Stimulated activated CD4-positive, alpha-beta T cell treated with anti-CD3 and anti-CD28 coated beads, Interleukin-2, amount 100 ng/mL, for 4 hours (primary cell): ENCODE results near the gene ST6GALNAC1.

Experiments used
- DNase-seq: peaks from one replicate; pipeline ENCODE4 v3.0.0-alpha.2; 2020; ENCODE audit warnings: low read depth

Gene ST6GALNAC1, protein sequence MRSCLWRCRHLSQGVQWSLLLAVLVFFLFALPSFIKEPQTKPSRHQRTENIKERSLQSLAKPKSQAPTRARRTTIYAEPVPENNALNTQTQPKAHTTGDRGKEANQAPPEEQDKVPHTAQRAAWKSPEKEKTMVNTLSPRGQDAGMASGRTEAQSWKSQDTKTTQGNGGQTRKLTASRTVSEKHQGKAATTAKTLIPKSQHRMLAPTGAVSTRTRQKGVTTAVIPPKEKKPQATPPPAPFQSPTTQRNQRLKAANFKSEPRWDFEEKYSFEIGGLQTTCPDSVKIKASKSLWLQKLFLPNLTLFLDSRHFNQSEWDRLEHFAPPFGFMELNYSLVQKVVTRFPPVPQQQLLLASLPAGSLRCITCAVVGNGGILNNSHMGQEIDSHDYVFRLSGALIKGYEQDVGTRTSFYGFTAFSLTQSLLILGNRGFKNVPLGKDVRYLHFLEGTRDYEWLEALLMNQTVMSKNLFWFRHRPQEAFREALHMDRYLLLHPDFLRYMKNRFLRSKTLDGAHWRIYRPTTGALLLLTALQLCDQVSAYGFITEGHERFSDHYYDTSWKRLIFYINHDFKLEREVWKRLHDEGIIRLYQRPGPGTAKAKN

DNA sequence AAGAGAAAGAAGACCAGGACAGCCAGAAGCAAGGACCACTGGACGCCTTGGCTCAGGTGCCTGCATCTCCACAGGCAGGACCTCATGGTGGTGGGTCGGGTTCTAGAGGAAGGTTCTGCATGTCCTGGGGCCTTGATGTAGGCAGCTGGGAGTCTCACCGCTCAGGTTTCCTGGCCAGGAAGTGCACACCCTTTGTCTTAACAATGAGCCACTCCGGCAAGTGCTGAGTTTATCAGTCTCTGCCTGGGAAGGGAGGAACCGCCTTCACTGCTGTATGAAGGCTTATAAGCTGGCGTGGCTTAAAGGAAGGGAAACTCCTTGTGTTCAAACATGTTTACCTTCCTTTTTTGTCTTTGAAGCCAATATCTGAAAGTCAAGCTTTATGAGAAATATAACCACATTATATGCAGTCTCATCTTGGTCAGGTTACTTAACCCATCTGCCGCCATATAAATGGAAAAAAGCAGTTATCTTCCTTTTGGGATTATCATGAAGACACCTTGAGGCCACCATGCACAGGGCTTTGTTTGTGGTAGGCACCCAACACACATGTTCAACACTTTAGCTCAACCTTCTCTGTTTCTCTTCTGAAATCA is at the start of gene ST6GALNAC1:
ST6GALNAC1 (minus strand) TSS at position 205 of the 596 bp plus-strand sequence; CDS start at position 86, 119 bp downstream.
- peak; percentile 10 for DNase-seq

DNA sequence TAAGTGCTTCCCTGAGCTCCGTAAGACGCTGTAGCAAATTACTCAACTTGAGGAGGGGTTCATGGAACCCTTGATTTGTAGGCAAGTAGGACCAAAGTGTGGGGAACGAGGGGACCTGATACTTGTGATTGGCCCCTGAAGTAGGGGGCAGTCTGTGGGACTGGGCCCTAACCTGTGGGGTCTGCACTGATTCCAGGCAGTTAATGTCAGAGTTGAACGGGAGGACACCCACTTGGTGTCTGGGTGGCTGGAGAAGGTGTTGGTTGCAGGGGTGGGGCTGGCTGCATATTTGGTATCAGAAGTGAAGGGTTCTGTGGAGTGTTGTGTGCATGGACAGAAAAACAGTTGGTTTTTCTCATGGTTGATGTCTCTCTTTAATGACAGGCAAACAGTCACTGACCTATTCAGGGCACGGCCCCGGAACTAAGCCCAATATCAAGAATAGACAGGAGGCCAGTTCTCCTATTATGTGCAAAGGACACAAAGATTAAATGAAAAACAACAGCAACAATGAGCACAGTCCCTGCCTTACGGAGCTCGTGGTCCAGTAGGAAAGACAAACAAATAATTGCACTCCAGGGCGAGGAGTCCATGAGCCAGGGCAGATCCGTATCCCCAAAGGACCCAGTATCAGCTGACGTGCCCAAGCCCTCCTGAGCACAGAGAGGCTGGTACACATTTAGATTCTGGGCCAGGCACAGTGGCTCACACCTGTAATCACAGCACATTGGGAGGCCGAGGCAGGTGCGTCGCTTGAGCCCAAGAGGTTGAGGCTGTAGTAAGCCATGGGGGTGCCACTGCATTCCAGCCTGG is 48.0 kb upstream of the ST6GALNAC1 start:
- DNase-seq = no peak

DNA sequence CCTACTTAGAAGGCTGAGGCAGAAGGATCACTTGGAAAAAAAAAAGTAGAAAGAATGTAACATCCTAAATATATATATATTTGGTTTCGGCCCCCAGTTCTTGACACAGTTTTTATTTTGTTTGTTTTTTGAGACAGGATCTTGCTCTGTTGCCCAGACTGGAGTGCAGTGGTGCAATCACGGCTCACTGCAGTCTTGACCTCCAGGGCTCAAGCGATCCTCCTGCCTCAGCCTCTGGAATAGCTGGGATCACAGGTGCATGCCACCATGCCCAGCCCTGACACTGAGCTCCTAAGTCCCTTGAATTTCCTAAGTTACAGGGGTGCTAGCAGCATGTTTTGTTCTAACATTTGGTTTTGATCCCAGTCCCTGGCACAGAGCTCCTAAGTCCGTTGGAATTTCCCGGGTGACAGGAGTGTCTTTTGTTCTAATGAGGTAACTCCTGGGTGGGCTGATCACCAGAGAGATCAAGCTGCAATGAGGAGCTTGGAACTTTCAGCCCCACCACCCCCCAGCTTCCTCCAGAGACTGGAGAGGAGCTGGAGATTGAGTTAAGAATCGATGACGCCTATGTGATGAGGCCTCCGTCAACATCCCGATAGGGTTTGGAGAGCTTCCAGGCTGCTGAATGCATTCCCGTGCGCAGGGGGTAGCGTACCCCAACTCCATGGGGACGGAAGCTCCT is 47.2 kb upstream of the ST6GALNAC1 start:
- no peak for DNase-seq

DNA sequence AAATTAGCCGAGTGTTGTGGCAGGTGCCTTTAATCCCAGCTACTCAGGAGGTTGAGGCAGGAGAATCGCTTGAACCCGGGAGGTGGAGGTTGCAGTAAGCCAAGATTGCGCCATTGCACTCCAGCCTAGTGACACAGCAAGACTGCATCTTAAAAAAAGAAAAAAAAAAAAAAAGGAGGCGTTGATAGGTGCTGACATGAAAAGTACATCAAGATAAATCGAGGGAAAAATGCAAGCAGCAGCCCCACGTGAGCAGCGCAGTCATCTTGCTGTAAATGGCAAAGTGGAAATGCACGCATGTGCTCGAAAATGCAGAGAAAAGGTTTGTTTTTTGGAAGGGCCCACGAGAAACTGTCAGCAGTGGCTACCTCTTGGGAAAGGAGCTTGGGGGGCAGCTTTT is 46.3 kb upstream of the ST6GALNAC1 start:
- DNase-seq = no peak

DNA sequence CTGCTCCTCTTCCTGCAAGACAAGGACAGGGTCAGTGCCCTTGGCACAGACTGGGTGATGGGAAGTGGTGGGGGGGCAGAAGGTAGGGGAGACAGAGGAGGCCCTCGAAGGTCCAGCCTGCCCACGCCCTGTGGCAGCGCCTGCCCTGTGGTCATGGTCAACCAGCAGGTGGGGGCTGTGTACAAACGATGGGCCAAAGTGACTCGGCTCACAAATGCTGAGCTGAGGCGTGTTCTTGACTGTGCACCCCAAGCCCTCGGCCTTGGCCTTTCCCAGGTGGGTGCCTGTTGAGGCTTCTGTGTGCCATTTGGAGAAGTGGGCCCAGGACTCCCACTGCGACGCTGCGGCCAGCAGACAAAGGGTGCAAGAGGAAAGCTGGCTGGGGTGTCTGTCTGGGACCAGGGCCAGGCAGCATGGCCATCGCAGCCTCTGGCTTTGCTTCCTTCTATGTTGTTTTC is 44.6 kb upstream of the ST6GALNAC1 start:
- DNase-seq = no peak

DNA sequence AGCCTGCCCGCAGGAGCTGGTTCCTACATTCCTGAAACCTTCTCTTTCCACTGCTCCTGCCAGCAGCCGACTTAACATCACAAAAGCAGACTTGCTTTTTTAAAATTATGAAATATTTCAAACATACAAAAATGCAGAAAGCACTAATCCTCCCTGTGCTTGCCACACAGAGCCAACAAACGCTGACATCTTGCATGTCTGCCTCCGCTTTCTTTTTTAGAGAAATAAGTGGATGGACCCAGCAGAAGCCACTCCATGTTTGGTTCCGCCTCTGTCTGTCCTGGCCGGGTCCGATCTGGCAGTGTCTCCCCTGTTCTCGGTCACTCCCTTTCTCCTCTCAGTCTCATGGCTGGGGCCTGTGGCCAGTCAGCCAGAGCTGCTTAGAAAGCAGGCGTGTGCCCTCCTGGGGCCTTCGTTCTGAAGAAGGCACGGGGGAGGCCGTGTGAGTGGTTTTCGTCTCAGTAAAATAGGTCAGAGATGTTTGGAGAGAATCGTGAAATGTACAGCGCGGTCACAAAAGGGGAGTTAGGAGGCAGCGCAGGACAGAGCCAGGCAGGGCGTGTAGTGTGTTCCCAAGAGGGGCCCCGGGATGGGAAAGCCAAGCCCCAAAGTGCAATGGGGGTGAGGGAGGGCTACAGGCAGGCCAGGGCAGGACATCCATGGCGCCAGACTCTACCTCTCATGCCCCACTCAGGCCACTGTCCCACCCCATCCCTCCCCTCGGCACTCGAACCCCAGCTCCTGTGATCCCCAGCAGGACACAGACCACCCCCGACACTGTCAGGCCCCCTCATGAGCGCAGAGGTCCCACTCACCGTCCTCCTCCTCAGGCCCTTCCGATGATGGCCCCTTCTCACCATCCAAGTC is 44.0 kb upstream of the ST6GALNAC1 start:
- DNase-seq = no peak

DNA sequence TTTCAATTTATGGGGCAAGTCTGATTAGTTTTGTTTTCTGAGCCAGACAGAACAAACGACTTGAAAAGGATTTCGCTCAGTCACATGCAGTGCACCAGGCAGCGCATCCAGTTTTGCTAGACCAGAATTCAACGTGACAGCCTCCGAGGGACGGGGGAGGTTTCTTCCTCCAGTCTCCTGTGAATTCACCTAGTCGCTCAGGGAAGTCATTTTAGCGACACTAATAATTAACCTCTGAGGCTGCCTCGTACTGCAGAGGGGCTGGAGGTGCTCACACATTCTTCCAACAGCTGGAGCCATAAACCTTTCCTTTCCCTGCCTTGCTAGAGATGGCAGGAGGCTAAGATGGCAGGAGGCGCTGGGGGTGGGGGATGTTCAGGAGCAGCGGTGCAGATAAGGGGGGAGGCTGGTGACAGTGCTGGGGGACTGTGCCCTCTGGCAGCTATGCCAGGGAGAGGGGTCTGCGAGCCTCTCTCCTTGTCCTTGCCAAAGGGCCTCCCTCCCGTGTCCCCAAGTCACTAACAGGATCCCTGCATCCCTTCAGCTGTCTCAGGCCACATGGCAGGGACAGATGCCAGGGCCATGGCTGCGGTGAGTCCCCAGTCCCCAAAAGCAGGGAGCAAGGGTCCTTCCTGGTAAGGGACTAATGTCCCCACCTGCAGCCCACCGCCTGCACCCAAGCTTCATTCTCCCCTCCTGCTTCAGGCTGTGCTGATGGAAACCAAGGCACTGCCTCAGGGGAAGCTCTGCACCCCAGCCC is 43.2 kb upstream of the ST6GALNAC1 start:
- DNase-seq = no peak

DNA sequence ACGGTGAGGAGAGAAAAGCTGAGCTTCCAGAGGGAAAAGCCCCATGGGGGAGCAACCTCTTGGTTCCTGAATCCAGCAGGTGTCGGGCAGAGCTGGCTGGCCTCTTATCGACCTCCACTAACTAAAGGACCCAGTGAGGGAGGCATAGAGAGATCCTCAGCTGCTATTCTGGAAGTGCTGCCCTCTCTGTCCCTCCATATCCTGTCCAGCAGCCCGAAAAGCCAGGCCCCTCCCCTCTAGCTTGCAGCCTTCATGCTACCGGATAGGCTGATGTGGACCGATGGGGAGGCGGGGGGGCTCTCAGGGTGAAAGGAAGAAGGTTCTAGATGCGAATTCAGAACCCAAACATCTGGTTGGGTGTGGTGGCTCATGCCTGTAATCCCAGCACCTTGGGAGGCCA is 42.3 kb upstream of the ST6GALNAC1 start:
- no peak for DNase-seq

DNA sequence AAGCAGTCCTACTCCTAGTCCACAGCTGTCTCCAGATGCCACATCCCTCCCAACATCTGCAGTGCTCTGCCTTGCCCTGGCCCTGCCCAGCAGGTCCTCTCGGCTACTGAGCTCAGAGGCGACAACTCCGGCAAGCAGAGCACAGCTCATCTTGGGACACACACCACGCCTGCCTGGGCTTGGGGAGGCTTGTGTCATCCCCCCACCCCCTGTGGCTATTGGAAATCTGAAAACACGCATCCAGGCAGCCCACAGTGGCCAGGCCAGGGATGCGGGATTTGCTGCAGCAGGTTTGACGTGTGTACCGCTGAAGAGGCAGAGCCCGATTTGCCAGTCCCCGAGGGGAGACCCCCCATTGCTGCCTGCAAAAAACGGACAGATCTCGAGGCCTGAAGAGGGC is 41.8 kb upstream of the ST6GALNAC1 start:
- no peak for DNase-seq

DNA sequence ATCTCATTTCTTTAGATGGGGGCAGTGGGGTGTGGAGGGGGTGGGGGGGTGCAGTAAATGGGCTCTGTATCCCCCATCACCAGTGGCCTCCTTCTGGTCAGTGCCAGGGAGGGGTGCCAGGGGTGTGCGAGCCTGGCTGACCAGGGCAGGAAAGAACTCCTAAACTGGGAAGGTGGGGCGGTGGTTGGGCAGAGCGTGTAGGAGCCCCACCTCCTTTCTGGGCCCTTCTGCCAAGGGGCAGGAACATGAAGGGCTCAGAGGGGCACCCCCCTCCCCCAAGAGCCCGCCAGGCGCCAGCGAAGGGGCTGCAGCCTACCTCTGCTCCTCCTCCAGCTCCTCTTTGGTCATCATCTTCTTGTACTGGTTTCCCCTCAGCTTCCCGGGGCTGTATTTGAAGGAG is 41.2 kb upstream of the ST6GALNAC1 start:
- DNase-seq = no peak

DNA sequence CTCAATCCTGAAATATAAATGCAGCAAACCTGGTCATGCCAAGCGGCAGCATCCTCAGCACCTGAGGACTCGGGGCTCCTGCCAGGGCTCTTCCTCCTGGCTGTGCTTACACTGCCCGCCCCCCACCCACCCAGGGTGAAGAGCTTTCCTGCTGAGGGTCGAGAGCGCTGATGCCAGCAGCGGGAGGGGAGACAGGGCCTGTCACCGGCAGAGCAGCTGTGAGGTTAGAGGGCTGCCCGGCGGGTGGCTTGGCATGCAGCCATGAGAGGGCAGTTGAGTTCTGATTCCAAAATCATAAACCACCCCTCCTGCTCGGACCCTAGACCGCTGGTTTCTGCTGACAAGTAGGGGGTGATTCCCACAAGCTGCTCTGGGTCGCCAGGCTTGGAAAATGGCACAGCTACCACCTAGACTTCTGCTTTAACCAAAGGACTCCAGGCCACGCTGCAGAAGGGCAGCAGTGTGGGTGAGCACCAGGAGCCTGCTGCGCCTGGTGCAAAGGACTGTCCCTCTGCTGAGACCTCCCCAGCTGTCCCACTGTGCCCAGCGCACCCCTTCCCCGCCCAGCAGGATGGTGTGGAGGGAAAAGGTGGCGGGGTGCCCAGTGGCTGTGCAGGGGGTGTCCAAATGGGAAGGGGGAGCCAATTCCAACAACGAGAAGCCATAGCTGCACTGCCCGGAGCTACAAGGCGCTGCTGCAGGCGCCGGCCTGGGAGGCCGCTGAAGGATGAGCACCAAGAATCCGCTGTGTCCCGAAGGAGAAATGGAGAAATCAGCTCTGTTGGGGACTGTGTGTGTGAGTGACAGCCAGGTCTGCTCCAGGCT is 40.6 kb upstream of the ST6GALNAC1 start:
- DNase-seq = no peak

DNA sequence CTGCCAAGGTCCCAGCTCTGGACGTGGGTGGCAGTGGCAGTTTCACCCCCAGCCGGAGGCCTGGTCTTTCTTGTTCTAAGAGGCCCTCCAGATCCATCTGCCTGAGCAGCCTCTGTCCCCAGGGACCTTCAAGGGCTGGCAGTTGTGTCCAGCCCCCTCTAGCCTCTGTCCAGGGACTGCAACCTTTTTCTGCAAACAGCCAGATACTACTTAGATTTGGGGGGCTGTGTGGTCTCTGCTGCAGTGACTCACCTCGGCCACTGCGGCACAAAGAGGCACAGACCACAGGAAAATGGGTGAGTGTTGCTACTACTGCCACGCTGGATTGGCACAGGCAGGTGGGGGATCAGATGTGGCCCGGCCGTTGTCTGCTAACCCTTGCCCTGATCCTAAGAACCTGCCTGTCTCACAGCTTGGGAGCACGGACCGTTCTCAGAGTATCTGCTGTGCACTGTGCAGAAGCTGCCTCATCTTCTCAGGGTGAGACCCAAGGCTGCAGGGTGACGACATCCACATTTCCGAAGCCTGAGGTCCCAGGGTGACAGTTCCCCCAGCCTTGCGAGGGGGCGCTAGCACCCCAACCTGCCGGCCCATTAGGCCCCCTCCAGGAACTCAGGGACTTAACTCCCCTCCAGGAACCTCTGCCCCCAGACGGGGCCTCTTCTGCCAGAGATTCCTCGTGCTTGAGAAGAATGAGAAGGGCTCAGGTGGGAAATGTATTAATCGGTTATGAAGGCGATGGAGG is 39.6 kb upstream of the ST6GALNAC1 start:
- DNase-seq = no peak

DNA sequence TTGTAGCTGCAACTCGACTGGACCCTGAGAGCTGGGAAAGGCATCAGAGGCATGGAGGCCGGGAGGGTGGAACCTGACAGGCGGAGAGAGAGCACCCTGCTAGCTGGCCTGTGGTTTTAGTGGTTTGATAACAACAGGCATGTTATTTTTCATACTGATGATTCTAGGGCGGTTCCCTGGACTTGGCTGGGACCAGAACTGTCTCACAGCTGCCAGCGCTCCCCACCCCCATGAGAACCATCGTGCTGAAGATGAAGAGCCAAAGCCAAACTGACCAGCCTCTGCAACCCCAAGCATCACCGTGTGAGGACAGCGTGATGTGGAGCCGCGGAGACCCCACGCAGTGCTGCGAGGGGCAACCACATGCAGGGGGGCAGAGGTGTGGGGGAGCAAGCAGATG is 38.7 kb upstream of the ST6GALNAC1 start:
- no peak for DNase-seq

DNA sequence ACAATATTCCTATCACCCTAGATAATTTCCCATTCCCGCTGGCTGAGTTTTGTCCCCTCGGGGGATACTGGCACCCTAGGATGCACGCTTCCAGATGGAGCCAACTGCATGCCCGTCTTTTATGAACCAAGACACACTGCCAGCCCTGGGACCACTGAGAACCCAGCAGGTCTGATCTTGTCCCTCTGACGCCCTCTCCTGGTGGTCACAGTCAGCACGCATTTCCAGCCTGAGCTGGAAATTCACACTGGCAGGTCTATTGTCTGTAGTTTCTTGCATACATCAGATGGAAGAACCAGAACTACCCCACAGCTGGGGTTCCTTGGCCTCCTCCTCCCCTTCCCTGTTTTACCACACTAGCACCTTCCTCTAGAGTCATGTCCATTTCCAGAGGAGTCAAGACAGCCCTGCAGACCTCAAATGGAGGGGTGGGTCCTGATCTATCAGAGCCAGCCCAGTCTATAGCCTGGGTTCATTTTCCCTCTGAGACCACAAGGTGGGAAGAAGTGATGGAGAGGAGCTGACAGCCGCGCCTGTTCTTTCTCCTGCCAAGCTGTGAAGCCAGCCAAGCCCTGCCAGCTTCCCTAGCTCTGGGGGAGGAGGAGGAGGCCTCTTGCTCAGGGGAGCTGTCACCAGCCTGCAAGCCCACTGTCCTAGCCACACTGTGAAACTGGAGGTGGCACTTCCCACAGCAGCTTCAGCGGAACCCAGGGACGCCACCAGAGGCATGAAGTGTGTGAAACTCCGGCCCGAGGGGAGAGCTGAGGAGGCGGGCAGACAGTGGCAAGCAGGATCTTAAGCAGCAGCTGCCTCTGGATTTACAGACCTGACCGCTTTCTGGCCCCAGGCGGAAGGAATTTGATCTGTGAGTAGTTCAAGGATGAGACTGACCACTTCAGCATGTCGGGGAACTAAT is 37.9 kb upstream of the ST6GALNAC1 start:
- peak; percentile 48 for DNase-seq

DNA sequence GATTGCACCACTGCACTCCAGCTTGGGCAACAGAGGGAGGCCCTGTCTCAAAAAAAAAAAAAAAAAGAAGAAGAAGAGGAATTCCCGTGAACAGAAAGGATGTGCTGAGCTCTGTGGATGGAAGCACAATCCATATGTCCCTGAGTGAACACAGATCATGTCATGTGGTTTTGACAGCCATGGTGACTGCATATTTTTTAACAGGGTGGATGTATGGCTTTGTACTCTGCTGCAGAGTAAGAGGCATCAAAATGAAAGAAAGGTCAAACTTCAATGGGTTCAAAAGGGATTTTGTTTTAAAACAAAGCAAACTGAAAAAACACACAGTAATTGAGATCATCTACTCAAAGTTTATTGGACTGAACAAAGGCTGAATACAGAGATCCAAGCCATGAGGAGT is 35.7 kb upstream of the ST6GALNAC1 start:
- DNase-seq = no peak

DNA sequence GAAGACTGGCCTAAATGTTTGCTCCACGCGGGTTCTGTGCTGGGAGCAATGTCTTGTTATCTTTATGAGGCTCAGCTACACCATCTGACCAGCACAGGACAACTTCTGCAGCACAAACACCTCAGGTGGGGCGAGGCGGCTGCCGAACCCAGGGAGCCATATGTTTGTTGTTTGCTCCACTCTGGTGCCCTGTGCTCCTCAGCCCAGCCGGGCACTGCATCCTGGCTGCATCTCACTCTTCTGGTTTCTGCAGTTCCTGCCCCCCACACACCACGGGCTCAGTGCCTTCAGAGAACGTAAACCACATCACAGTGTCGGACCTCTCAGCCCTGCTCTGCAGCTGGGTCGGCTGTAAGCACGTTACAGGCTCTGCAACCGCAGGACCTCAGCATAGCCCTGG is 34.8 kb upstream of the ST6GALNAC1 start:
- DNase-seq = no peak

DNA sequence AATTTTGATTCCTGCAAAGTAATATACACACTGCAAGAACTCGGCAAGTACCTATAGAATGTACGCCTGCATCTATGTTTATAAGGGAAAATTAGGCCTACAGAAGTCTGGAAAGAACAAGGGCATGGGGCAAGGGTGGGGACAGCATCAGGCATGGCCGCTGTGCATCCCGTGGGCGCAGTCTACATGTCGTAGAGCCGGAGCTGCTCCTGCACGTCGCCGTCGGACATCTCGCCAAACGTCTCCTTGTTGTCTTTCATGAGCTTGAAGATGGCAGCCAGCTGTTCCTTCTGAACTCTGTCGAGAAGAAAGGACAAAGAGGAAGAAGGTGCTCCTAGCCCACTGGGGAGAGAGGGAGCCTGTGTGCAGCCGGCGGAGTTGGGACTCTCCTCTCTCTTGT is 33.8 kb upstream of the ST6GALNAC1 start:
- DNase-seq = no peak
